NCI-H1092 treated with DMSO at 0.1 percent for 48 hours (cell line): ENCODE results near the gene EEF2KMT.

Experiments used
- DNase-seq: peaks from one replicate; lab custom pipeline; 2025; lab: John Stamatoyannopoulos, UW

Gene EEF2KMT

GRCh38 chr16:5041600-5042133, 55.9 kb downstream of the EEF2KMT start:
- no peak for DNase-seq

- DNase-seq, result no peak
Observed at GRCh38 chr16:5040451-5040850, 57.1 kb downstream of the EEF2KMT start.

GRCh38 chr16:5036228-5037156, 61.1 kb downstream of the EEF2KMT start:
- no peak for DNase-seq

- no peak for DNase-seq
Observed at GRCh38 chr16:5035909-5036227, 61.7 kb downstream of the EEF2KMT start.
